T-helper 17 cell (primary cell): ENCODE results near the gene CYB5A. TPM values are rescaled to one million over a fixed set of nuclear protein-coding genes. Genes with fewer than 3 reads are reported as not detected.

ENCODE experiments used
- ATAC-seq: fragments of 150-1000 bp; cut with Tn5 transposase; 2 replicates; pipeline ENCODE4 v1.10.0; 2021; ENCODE audit warnings: mild to moderate bottlenecking, moderate library complexity
- DNase-seq, 3 donors: peaks; one replicate each; pipeline versions ENCODE4 v3.0.0 to v3.0.0-alpha.2; 2020 to 2021
- H3K9me3 ChIP-seq: one replicate; pipeline ENCODE4 v1.7.0; 2013; ENCODE audit warnings: low read length, mild to moderate bottlenecking; ENCODE audit not compliant: control insufficient read depth, poor library complexity, severe bottlenecking
- H3K27ac Mint-ChIP-seq: one replicate; pipeline ENCODE4 v1.8.0; 2022; ENCODE audit warnings: mild to moderate bottlenecking, moderate library complexity, mixed read lengths
- H3K27me3 Mint-ChIP-seq: one replicate; pipeline ENCODE4 v1.8.0; 2022; ENCODE audit warnings: mixed read lengths
- H3K36me3 Mint-ChIP-seq: one replicate; pipeline ENCODE4 v1.8.0; 2022; ENCODE audit warnings: low read depth, mixed read lengths
- H3K4me1 Mint-ChIP-seq: one replicate; pipeline ENCODE4 v1.8.0; 2022; ENCODE audit warnings: mild to moderate bottlenecking, mixed read lengths
- H3K4me3 Mint-ChIP-seq: one replicate; pipeline ENCODE4 v1.8.0; 2022; ENCODE audit warnings: mild to moderate bottlenecking, moderate library complexity, mixed read lengths
- total RNA-seq, 4 donors: library from RNA in 2 of 4; stranded (reverse) in 2 of 4; gene quantifications; one replicate each; pipeline ENCODE4 v1.2.3 and lab custom pipeline; 2022 to 2026

CYB5A gene
- total RNA-seq, 2 donors from 2014 or later = 14.5 to 14.8 TPM

GRCh38 chr18:74225193-74225840 lies 66.4 kb downstream of the CYB5A start:
- ATAC-seq (no peak), DNase-seq (no peak)
- H3K36me3 Mint-ChIP-seq = no peaks in the 10 kb centered on the region
- peaks cover 51% of the 10 kb centered on the region for H3K27me3 Mint-ChIP-seq
- H3K4me1 Mint-ChIP-seq = peaks cover 3% of the 10 kb centered on the region
- H3K9me3 ChIP-seq = no peaks in the 10 kb centered on the region
- H3K27ac Mint-ChIP-seq = no peak overlapping the region
- H3K4me3 Mint-ChIP-seq = no peak overlapping the region

GRCh38 chr18:74222710-74223494 lies 68.9 kb downstream of the CYB5A start:
- Mint-ChIP-seq H3K4me3 (no peak overlapping the region), H3K27ac (no peak overlapping the region), H3K4me1 (peaks cover 3% of the 10 kb centered on the region), H3K27me3 (peaks cover 44% of the 10 kb centered on the region), H3K36me3 (no peaks in the 10 kb centered on the region)
- ATAC-seq (no peak), DNase-seq (no peak)
- no peaks in the 10 kb centered on the region for H3K9me3 ChIP-seq

- Mint-ChIP-seq H3K4me3 (no peak overlapping the region), H3K4me1 (peaks cover 3% of the 10 kb centered on the region), H3K36me3 (no peaks in the 10 kb centered on the region), H3K27ac (no peak overlapping the region), H3K27me3 (peaks cover 37% of the 10 kb centered on the region)
- H3K9me3 ChIP-seq = no peaks in the 10 kb centered on the region
- DNase-seq = no peak
- no peak for ATAC-seq
These were observed 70.7 kb downstream of the CYB5A start for GRCh38 chr18:74221081-74221480.

GRCh38 chr18:74219056-74219455 lies 72.7 kb downstream of the CYB5A start:
- Mint-ChIP-seq H3K36me3 (no peaks in the 10 kb centered on the region), H3K4me1 (peaks cover 3% of the 10 kb centered on the region), H3K4me3 (no peak overlapping the region), H3K27ac (no peak overlapping the region), H3K27me3 (peaks cover 34% of the 10 kb centered on the region)
- H3K9me3 ChIP-seq = no peaks in the 10 kb centered on the region
- no peak for DNase-seq
- no peak for ATAC-seq

- no peaks in the 10 kb centered on the region for H3K36me3 Mint-ChIP-seq
- H3K27ac Mint-ChIP-seq = no peak overlapping the region
- H3K4me3 Mint-ChIP-seq = no peak overlapping the region
- H3K9me3 ChIP-seq = no peaks in the 10 kb centered on the region
- no peak for ATAC-seq
- DNase-seq = no peak
- no peaks in the 10 kb centered on the region for H3K4me1 Mint-ChIP-seq
- peaks cover 34% of the 10 kb centered on the region for H3K27me3 Mint-ChIP-seq
These were observed 74.2 kb downstream of the CYB5A start for GRCh38 chr18:74217476-74218143.

GRCh38 chr18:74216661-74217110 lies 75.1 kb downstream of the CYB5A start:
- no peak for ATAC-seq
- Mint-ChIP-seq H3K27ac (no peak overlapping the region), H3K36me3 (no peaks in the 10 kb centered on the region)

GRCh38 chr18:74215863-74216262 lies 75.9 kb downstream of the CYB5A start:
- Mint-ChIP-seq H3K27ac (no peak overlapping the region), H3K27me3 (peaks cover 43% of the 10 kb centered on the region), H3K4me1 (no peaks in the 10 kb centered on the region), H3K4me3 (no peak overlapping the region), H3K36me3 (no peaks in the 10 kb centered on the region)
- no peaks in the 10 kb centered on the region for H3K9me3 ChIP-seq
- ATAC-seq (no peak), DNase-seq (no peak)

More at GRCh38 chr18:74216661-74217110, 75.1 kb downstream of the CYB5A start:
- Mint-ChIP-seq H3K4me1 (no peaks in the 10 kb centered on the region), H3K27me3 (peaks cover 42% of the 10 kb centered on the region), H3K4me3 (no peak overlapping the region)
- H3K9me3 ChIP-seq = no peaks in the 10 kb centered on the region
- DNase-seq = no peak

- Mint-ChIP-seq H3K4me1 (no peaks in the 10 kb centered on the region), H3K27ac (no peak overlapping the region), H3K27me3 (peaks cover 48% of the 10 kb centered on the region), H3K4me3 (no peak overlapping the region), H3K36me3 (no peaks in the 10 kb centered on the region)
- ATAC-seq (no peak), DNase-seq (no peak)
- no peaks in the 10 kb centered on the region for H3K9me3 ChIP-seq
These were observed 78.3 kb downstream of the CYB5A start for GRCh38 chr18:74213429-74213828.

- no peaks in the 10 kb centered on the region for H3K9me3 ChIP-seq
- H3K4me3 Mint-ChIP-seq = no peak overlapping the region
- H3K4me1 Mint-ChIP-seq = no peaks in the 10 kb centered on the region
- no peak for ATAC-seq
- no peak overlapping the region for H3K27ac Mint-ChIP-seq
- no peak for DNase-seq
- H3K27me3 Mint-ChIP-seq = peaks cover 13% of the 10 kb centered on the region
- H3K36me3 Mint-ChIP-seq = no peaks in the 10 kb centered on the region
These were observed 87.1 kb downstream of the CYB5A start for GRCh38 chr18:74204526-74205152.

GRCh38 chr18:74203811-74204210 lies 88.0 kb downstream of the CYB5A start:
- ATAC-seq = no peak
- H3K4me3 Mint-ChIP-seq = no peak overlapping the region

More at GRCh38 chr18:74203811-74204210, 88.0 kb downstream of the CYB5A start:
- no peaks in the 10 kb centered on the region for H3K36me3 Mint-ChIP-seq
- no peaks in the 10 kb centered on the region for H3K9me3 ChIP-seq
- peaks cover 6% of the 10 kb centered on the region for H3K27me3 Mint-ChIP-seq
- no peak overlapping the region for H3K27ac Mint-ChIP-seq
- DNase-seq = no peak
- H3K4me1 Mint-ChIP-seq = peaks cover 2% of the 10 kb centered on the region

Other genes starting within 250 kb of the CYB5A start
- gene FBXO15, start 144.1 kb downstream of the CYB5A start, total RNA-seq = under 1 TPM; 0.63 to 0.75 TPM
- gene TIMM21, start 143.4 kb downstream of the CYB5A start, total RNA-seq = 10 to 100 TPM; 10.3 to 12.1 TPM
- gene C18orf63, start 23.9 kb upstream of the CYB5A start, total RNA-seq = not detected
- gene DIPK1C, start 165.3 kb upstream of the CYB5A start, total RNA-seq = not detected
- 100 to 1,000 TPM in 1 of 2 donors, 10 to 100 TPM in 1; 99.6 to 105 TPM for gene CNDP2, start 204.4 kb upstream of the CYB5A start, total RNA-seq
- gene CNDP1, start 242.5 kb upstream of the CYB5A start, total RNA-seq = under 1 TPM; 0.20 to 0.23 TPM